GM12891 (cell line): ENCODE measurements around the gene RPL9.
A peak's percentile ranks its signal among the peaks of the same experiment; 100 is the strongest.

Experiments
- POLR2A ChIP-seq: IDR thresholded peaks from 2 replicates; pipeline ENCODE4 v1.6.1; 2011; ENCODE audit warnings: low read depth, low read length, control low read depth
- POLR2AphosphoS5 ChIP-seq: IDR thresholded peaks from 2 replicates; pipeline ENCODE4 v1.6.1; 2011; ENCODE audit warnings: low read depth, low read length, control low read depth
- POU2F2 ChIP-seq: IDR thresholded peaks from 2 replicates; pipeline ENCODE4 v1.6.1; 2011; ENCODE audit warnings: low read depth, mild to moderate bottlenecking, control low read depth, low read length, moderate library complexity
- TAF1 ChIP-seq: IDR thresholded peaks from 2 replicates; pipeline ENCODE4 v1.6.1; 2011; ENCODE audit warnings: low read depth, low read length, control low read depth

DNA sequence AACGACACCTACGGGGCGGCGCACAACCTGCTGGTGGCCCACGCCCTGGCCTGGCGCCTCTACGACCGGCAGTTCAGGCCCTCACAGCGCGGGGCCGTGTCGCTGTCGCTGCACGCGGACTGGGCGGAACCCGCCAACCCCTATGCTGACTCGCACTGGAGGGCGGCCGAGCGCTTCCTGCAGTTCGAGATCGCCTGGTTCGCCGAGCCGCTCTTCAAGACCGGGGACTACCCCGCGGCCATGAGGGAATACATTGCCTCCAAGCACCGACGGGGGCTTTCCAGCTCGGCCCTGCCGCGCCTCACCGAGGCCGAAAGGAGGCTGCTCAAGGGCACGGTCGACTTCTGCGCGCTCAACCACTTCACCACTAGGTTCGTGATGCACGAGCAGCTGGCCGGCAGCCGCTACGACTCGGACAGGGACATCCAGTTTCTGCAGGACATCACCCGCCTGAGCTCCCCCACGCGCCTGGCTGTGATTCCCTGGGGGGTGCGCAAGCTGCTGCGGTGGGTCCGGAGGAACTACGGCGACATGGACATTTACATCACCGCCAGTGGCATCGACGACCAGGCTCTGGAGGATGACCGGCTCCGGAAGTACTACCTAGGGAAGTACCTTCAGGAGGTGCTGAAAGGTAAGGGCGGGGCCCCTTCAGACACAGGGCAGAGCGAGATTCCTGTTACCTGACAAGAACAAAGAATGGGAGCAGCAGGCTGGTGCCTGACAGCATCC is 11.7 kb downstream of the RPL9 start:
- TF ChIP-seq POLR2AphosphoS5, result no peak
- no peak for TF ChIP-seq TAF1
- peak; percentile 23; the same call in 1 of the 2 replicates for TF ChIP-seq POLR2A
- 0 out of 2 replicates have a peak, but pooled peaks have one; percentile 45 for TF ChIP-seq POU2F2
